Endothelial cell of umbilical vein (primary cell): ENCODE results near the gene GID4. TPM values are rescaled to one million over a fixed set of nuclear protein-coding genes. Genes with fewer than 3 reads are reported as not detected.

Experiments
- BruUV-seq: library from RNA; stranded (reverse); fragments of 400-500 nt; replicated peaks from 2 replicates; lab custom pipeline; 2021; lab: Mats Ljungman, UMichigan
- CTCF ChIA-PET: fragments of 300-600, 350-600 bp; sonication (Branson Sonifier 250); formaldehyde crosslinking; loops from one replicate; lab custom pipeline; 2021; ENCODE audit warnings: antibody characterized with exemption, inconsistent platforms; lab: Charles Lee
- POLR2A ChIA-PET: fragments of 300-600, 350-600 bp; sonication (Branson Sonifier 250); formaldehyde crosslinking; loops from one replicate; lab custom pipeline; 2021; ENCODE audit warnings: antibody characterized with exemption, inconsistent platforms; lab: Charles Lee
- DNase-seq: peaks from one replicate; pipeline ENCODE4 v3.0.0-alpha.2; 2011; ENCODE audit warnings: low read depth, low spot score
- FAIRE-seq: peaks from 2 replicates; lab custom pipeline; 2011; peaks lifted over from hg19 to GRCh38; lab: Jason Lieb, UNC
- H2AFZ ChIP-seq: 2 replicates; pipeline ENCODE4 v1.6.0; 2012; ENCODE audit warnings: low read depth, low read length, control low read depth, inconsistent platforms
- H3K27ac ChIP-seq: 2 replicates; pipeline ENCODE4 v1.5.1; 2011; ENCODE audit warnings: low read depth, mild to moderate bottlenecking, control low read depth, low read length, moderate library complexity; ENCODE audit not compliant: insufficient read depth
- H3K27me3 ChIP-seq, 2 experiments: 2 replicates each; pipeline versions ENCODE4 v1.6.0 to v1.6.1; 2011; ENCODE audit warnings: low read length in 2 of 2, mixed read lengths in 1 of 2; ENCODE audit not compliant: control insufficient read depth in 2 of 2, insufficient read depth in 2 of 2
- H3K36me3 ChIP-seq, 2 experiments: 2 replicates in 1 of 2; 3 replicates in 1 of 2; pipeline ENCODE4 v1.5.1; 2011; ENCODE audit warnings: low read length in 2 of 2, mild to moderate bottlenecking in 1 of 2, moderate library complexity in 1 of 2; ENCODE audit not compliant: control insufficient read depth in 2 of 2, insufficient read depth in 2 of 2; ENCODE audit errors: extremely low read depth in 1 of 2
- H3K4me1 ChIP-seq: 3 replicates; pipeline ENCODE4 v1.5.1; 2011; ENCODE audit warnings: mild to moderate bottlenecking, low read length; ENCODE audit not compliant: control insufficient read depth, insufficient read depth; ENCODE audit errors: extremely low read depth
- H3K4me2 ChIP-seq: 2 replicates; pipeline ENCODE4 v1.6.1; 2011; ENCODE audit warnings: low read length, control low read depth, mixed read lengths; ENCODE audit not compliant: insufficient read depth
- H3K4me3 ChIP-seq, 3 experiments: fragments of 200-600 bp in 1 of 3; sonication (generic), shearing (Covaris generic) in 1 of 3; replicated peaks in 1 of 3; 2 replicates each; pipeline ENCODE4 v1.5.1; 2011 to 2016; ENCODE audit warnings: control low read depth in 3 of 3, low read length in 3 of 3, mild to moderate bottlenecking in 2 of 3, inconsistent platforms in 1 of 3, low read depth in 1 of 3, moderate library complexity in 1 of 3; ENCODE audit not compliant: insufficient read depth in 1 of 3
- H3K79me2 ChIP-seq: 2 replicates; pipeline ENCODE4 v1.6.0; 2012; ENCODE audit warnings: low read length, inconsistent platforms; ENCODE audit not compliant: control insufficient read depth, insufficient read depth
- H3K9ac ChIP-seq: replicated peaks from 2 replicates; pipeline ENCODE3; 2011; ENCODE audit warnings: low read length, control low read depth; ENCODE audit not compliant: insufficient read depth; ENCODE audit errors: extremely low read depth
- H3K9me1 ChIP-seq: replicated peaks from 3 replicates; pipeline ENCODE4 v1.6.0; 2011; ENCODE audit warnings: mild to moderate bottlenecking, low read length; ENCODE audit not compliant: control insufficient read depth, insufficient read depth; ENCODE audit errors: extremely low read depth
- H3K9me3 ChIP-seq: replicated peaks from 2 replicates; pipeline ENCODE4 v1.5.1; 2012; ENCODE audit warnings: low read length, inconsistent platforms; ENCODE audit not compliant: control insufficient read depth, insufficient read depth
- H4K20me1 ChIP-seq: replicated peaks from 2 replicates; pipeline ENCODE3; 2011; ENCODE audit warnings: mild to moderate bottlenecking, low read length; ENCODE audit not compliant: control insufficient read depth, insufficient read depth; ENCODE audit errors: extremely low read depth
- CTCF ChIP-seq, 2 donors: IDR thresholded peaks; 1 replicate in 1 of 2; 2 replicates in 1 of 2; pipeline ENCODE4 v1.5.1; 2011; ENCODE audit warnings: low read length in 2 of 2, mild to moderate bottlenecking in 2 of 2, moderate library complexity in 2 of 2, control low read depth in 1 of 2, inconsistent platforms in 1 of 2, low read depth in 1 of 2; ENCODE audit not compliant: insufficient read depth in 1 of 2; ENCODE audit errors: extremely low read depth in 1 of 2
- EZH2 ChIP-seq: IDR thresholded peaks from 2 replicates; pipeline ENCODE4 v1.6.1; 2012; ENCODE audit warnings: borderline replicate concordance, low read depth, mild to moderate bottlenecking, moderate library complexity, low read length, inconsistent platforms; ENCODE audit not compliant: severe bottlenecking
- FOS ChIP-seq: IDR thresholded peaks from 2 replicates; pipeline ENCODE4 v1.6.1; 2011; ENCODE audit warnings: mild to moderate bottlenecking, low read length, moderate library complexity, borderline replicate concordance; ENCODE audit not compliant: insufficient read depth
- GATA2 ChIP-seq: IDR thresholded peaks from 2 replicates; pipeline ENCODE4 v1.7.0; 2011; ENCODE audit warnings: low read depth, mild to moderate bottlenecking, moderate library complexity, mixed read lengths, low read length; ENCODE audit not compliant: insufficient read length, insufficient read depth
- JUN ChIP-seq: IDR thresholded peaks from 2 replicates; pipeline ENCODE4 v1.6.1; 2011; ENCODE audit warnings: borderline replicate concordance, low read depth; ENCODE audit not compliant: insufficient read length, insufficient read depth
- MAX ChIP-seq: IDR thresholded peaks from 2 replicates; pipeline ENCODE4 v1.6.1; 2011; ENCODE audit not compliant: insufficient read depth, insufficient read length
- MYC ChIP-seq: IDR thresholded peaks from one replicate; pipeline ENCODE4 v1.6.1; 2011; ENCODE audit warnings: mild to moderate bottlenecking, low read depth, low read length
- POLR2A ChIP-seq: IDR thresholded peaks from 2 replicates; pipeline ENCODE4 v1.6.1; 2012; ENCODE audit warnings: low read depth, mild to moderate bottlenecking, control low read depth, low read length
- POLR2AphosphoS5 ChIP-seq: IDR thresholded peaks from 2 replicates; pipeline ENCODE4 v1.6.1; 2012; ENCODE audit warnings: low read depth, mild to moderate bottlenecking, control low read depth, low read length, moderate library complexity; ENCODE audit not compliant: insufficient read depth
- dilution Hi-C: fragments of 300-500 bp; cut with MboI; formaldehyde crosslinking; loops from one replicate; pipeline ENCODE4 v1.15.0; 2019; ENCODE audit warnings: low sequenced_read_pairs; ENCODE audit not compliant: extremely low pct_ligation_motif_present
- intact Hi-C: fragments of 100-400 bp; cut with micrococcal nuclease; formaldehyde crosslinking; loops from one replicate; pipeline ENCODE4 v1.10.0; 2022
- polyA plus RNA-seq, 4 experiments: library from polyadenylated mRNA; depleted of rRNA in 3 of 4; stranded (reverse) in 3 of 4; unstranded in 1 of 4; fragments of >200 nt; gene quantifications; 2 replicates each; pipeline versions ENCODE4 v1.2.1 to v1.2.3, GENCODE V29; 2011 to 2012; ENCODE audit warnings: missing spikeins in 1 of 4
- total RNA-seq: library from RNA; stranded (reverse); gene quantifications from 2 replicates; pipeline ENCODE4 v1.2.3, GENCODE V29; 2021

Gene GID4
- total and polyA plus RNA-seq, 2 donors (not counting 3 experiments of a cell fraction or from before 2014, with no cell fraction given) = 6.4 to 11.3 TPM

GRCh38 chr17:18000030-18000408 lies 39.2 kb upstream of the GID4 start:
- no peak overlapping the region for H2AFZ ChIP-seq
- H3K36me3 ChIP-seq = no peaks in the 10 kb centered on the region
- H3K9me1 ChIP-seq = no peaks in the 10 kb centered on the region
- H4K20me1 ChIP-seq = no peaks in the 10 kb centered on the region
- TF ChIP-seq CTCF (IDR thresholded peaks at IDR 0.05; ENCODE audit: extremely low read depth in 1 of 2, insufficient read depth in 1 of 2, low read depth in 1 of 2, low read length in 2 of 2) = no peak
- TF ChIP-seq FOS = no peak
- TF ChIP-seq MAX = no peak
- TF ChIP-seq POLR2A = no peak
- no peak for TF ChIP-seq POLR2AphosphoS5
- no peak for TF ChIP-seq JUN
- no peak for TF ChIP-seq EZH2
- TF ChIP-seq MYC = no peak
- no peak for TF ChIP-seq GATA2
- FAIRE-seq = no peak
- ChIA-PET CTCF (no interaction called here), POLR2A (interaction anchor here (0.6 kb wide), 1 partner anchor 60 kb away, joined by 7 read pairs; no protein-coding TSS in a partner anchor)
- no peak overlapping the region for H3K27ac ChIP-seq
- no peaks in the 10 kb centered on the region for H3K79me2 ChIP-seq
- no peak for DNase-seq
- H3K4me3 ChIP-seq = no peak overlapping the region
- H3K9ac ChIP-seq = no peak overlapping the region
- dilution Hi-C loops (no loop called here), intact Hi-C loops (no loop called here)
- no peaks in the 10 kb centered on the region for H3K27me3 ChIP-seq
- BruUV-seq = no TSS peak
- H3K4me1 ChIP-seq = no peaks in the 10 kb centered on the region
- H3K4me2 ChIP-seq = no peak overlapping the region
- H3K9me3 ChIP-seq = no peaks in the 10 kb centered on the region
